HepG2 (cell line): ENCODE data around the gene TMEM38B. TPM values are rescaled to one million over a fixed set of nuclear protein-coding genes. Genes with fewer than 3 reads are reported as not detected.
A peak's percentile ranks its signal among the peaks of the same experiment; 100 is the strongest.

Experiments
- ATAC-seq: fragments of 200-7000 bp; cut with Tn5 transposase; 3 replicates; pipeline ENCODE4 v1.9.1; 2020; ENCODE audit warnings: mild to moderate bottlenecking, moderate library complexity
- BruUV-seq: library from RNA; stranded (reverse); fragments of 400-500 nt; replicated peaks from 2 replicates; lab custom pipeline; 2021; lab: Mats Ljungman, UMichigan
- CTCF ChIA-PET: fragments of 300-600 bp; formaldehyde crosslinking; extraction: SDS; loops from one replicate; lab custom pipeline; 2021; ENCODE audit warnings: low total read pairs, inconsistent platforms, low intra/inter-chr PET ratio; lab: Yijun Ruan, JAX
- POLR2A ChIA-PET: fragments of 350-600 bp; sonication (Branson Sonifier 250); formaldehyde crosslinking; loops from one replicate; lab custom pipeline; 2020; ENCODE audit warnings: antibody characterized with exemption, inconsistent platforms; lab: Yijun Ruan, JAX
- DNase-seq: peaks from one replicate; pipeline ENCODE4 v3.0.0-alpha.2; 2015; ENCODE audit warnings: low spot score
- FAIRE-seq: peaks from 3 replicates; lab custom pipeline; 2011; peaks lifted over from hg19 to GRCh38; lab: Jason Lieb, UNC
- H2AFZ ChIP-seq: one replicate; pipeline ENCODE4 v1.6.1; 2011; ENCODE audit warnings: low read length, inconsistent platforms
- H3K27ac ChIP-seq: fragments of 300-600 bp; 3 replicates; pipeline ENCODE4 v1.8.0; 2011; ENCODE audit warnings: mixed run types, mild to moderate bottlenecking, mixed read lengths, low read length, inconsistent platforms; ENCODE audit not compliant: insufficient read depth; ENCODE audit errors: extremely low read length
- H3K27me3 ChIP-seq, 2 experiments: fragments of 200-600 bp in 1 of 2; 2 replicates in 1 of 2; 3 replicates in 1 of 2; pipeline versions ENCODE4 v1.6.0 to v1.8.0; 2011; ENCODE audit warnings: low read length in 2 of 2, mild to moderate bottlenecking in 2 of 2, moderate library complexity in 2 of 2, inconsistent platforms in 1 of 2; ENCODE audit not compliant: insufficient read depth in 2 of 2, control insufficient read depth in 1 of 2
- H3K36me3 ChIP-seq, 2 experiments: fragments of 200-600 bp in 1 of 2; replicated peaks in 1 of 2; 2 replicates in 1 of 2; 3 replicates in 1 of 2; pipeline versions ENCODE4 v1.5.1 to v1.8.0; 2011; ENCODE audit warnings: low read length in 2 of 2, inconsistent platforms in 1 of 2; ENCODE audit not compliant: insufficient read depth in 2 of 2, control insufficient read depth in 1 of 2
- H3K4me1 ChIP-seq: 2 replicates; pipeline ENCODE4 v1.5.1; 2012; ENCODE audit warnings: low read length, inconsistent platforms; ENCODE audit not compliant: insufficient read depth
- H3K4me2 ChIP-seq: 2 replicates; pipeline ENCODE4 v1.6.0; 2011; ENCODE audit warnings: low read depth, low read length, inconsistent platforms
- H3K4me3 ChIP-seq, 3 experiments: fragments of 200-600 bp in 1 of 3; sonication (generic), shearing (Covaris generic) in 1 of 3; replicated peaks in 1 of 3; 2 replicates each; pipeline ENCODE4 v1.5.1; 2011 to 2016; ENCODE audit warnings: low read length in 3 of 3, inconsistent platforms in 2 of 3, low read depth in 2 of 3, mild to moderate bottlenecking in 2 of 3, control low read depth in 1 of 3, mixed read lengths in 1 of 3; ENCODE audit not compliant: insufficient read depth in 1 of 3
- H3K79me2 ChIP-seq: one replicate; pipeline ENCODE4 v1.6.1; 2011; ENCODE audit warnings: low read length, inconsistent platforms; ENCODE audit not compliant: insufficient read depth
- H3K9ac ChIP-seq: 2 replicates; pipeline ENCODE4 v1.6.0; 2011; ENCODE audit warnings: mild to moderate bottlenecking, low read depth, low read length, inconsistent platforms; ENCODE audit not compliant: insufficient read depth
- H3K9me3 ChIP-seq: 2 replicates; pipeline ENCODE4 v1.5.1; 2012; ENCODE audit warnings: mild to moderate bottlenecking, low read length
- H4K20me1 ChIP-seq: 2 replicates; pipeline ENCODE4 v1.6.0; 2011; ENCODE audit warnings: inconsistent platforms, mild to moderate bottlenecking, low read length, moderate library complexity; ENCODE audit not compliant: insufficient read depth
- ARHGAP35 ChIP-seq: sonication (generic); formaldehyde crosslinking; IDR thresholded peaks from 2 replicates; pipeline ENCODE4 v1.9.0; 2022; ENCODE audit warnings: mild to moderate bottlenecking, inconsistent platforms, moderate library complexity, missing genetic modification reagents, borderline replicate concordance
- ARID4A ChIP-seq: sonication (generic); formaldehyde crosslinking; IDR thresholded peaks from 2 replicates; pipeline ENCODE4 v1.5.0; 2020; ENCODE audit warnings: mild to moderate bottlenecking, missing genetic modification reagents, borderline replicate concordance
- BATF2 ChIP-seq: sonication (generic); formaldehyde crosslinking; IDR thresholded peaks from 2 replicates; pipeline ENCODE4 v1.8.0; 2022; ENCODE audit warnings: mild to moderate bottlenecking, missing genetic modification reagents, moderate library complexity
- CEBPB ChIP-seq: IDR thresholded peaks from 2 replicates; pipeline ENCODE4 v1.6.1; 2011; ENCODE audit warnings: low read depth, low read length, improper control_type of control experiment, borderline replicate concordance
- CEBPG ChIP-seq: IDR thresholded peaks from 2 replicates; pipeline ENCODE4 v1.6.1; 2016
- DR1 ChIP-seq: sonication (generic); formaldehyde crosslinking; IDR thresholded peaks from 2 replicates; pipeline ENCODE4 v1.8.0; 2021; ENCODE audit warnings: mild to moderate bottlenecking, missing genetic modification reagents, inconsistent platforms
- EEA1 ChIP-seq: sonication (generic); formaldehyde crosslinking; IDR thresholded peaks from 2 replicates; pipeline ENCODE4 v1.5.1; 2020; ENCODE audit warnings: mild to moderate bottlenecking, missing genetic modification reagents, borderline replicate concordance
- FOXA3 ChIP-seq: IDR thresholded peaks from 2 replicates; pipeline ENCODE4 v1.6.1; 2016; ENCODE audit warnings: missing genetic modification reagents, missing compliant biosample characterization
- GATA4 ChIP-seq: sonication (generic); IDR thresholded peaks from 2 replicates; pipeline ENCODE4 v1.6.1; 2016; ENCODE audit warnings: antibody characterized with exemption, low read depth, borderline replicate concordance
- KDM6A ChIP-seq: IDR thresholded peaks from 2 replicates; pipeline ENCODE4 v1.6.1; 2016; ENCODE audit warnings: low read depth
- PRDM4 ChIP-seq: sonication (generic); formaldehyde crosslinking; IDR thresholded peaks from 2 replicates; pipeline ENCODE4 v1.9.0; 2021; ENCODE audit warnings: missing genetic modification reagents, borderline replicate concordance
- SMAD3 ChIP-seq: sonication (generic); formaldehyde crosslinking; IDR thresholded peaks from 2 replicates; pipeline ENCODE4 v1.4.0; 2020; ENCODE audit warnings: missing genetic modification reagents
- SNRNP70 ChIP-seq: fragments of 200-400 bp; formaldehyde crosslinking; IDR thresholded peaks from 2 replicates; pipeline ENCODE4 v1.6.1; 2017; ENCODE audit warnings: mild to moderate bottlenecking, low read depth, low read length, moderate library complexity
- SPEN ChIP-seq: sonication (generic); formaldehyde crosslinking; IDR thresholded peaks from 2 replicates; pipeline ENCODE4 v1.5.1; 2020; ENCODE audit warnings: low read depth, mild to moderate bottlenecking, missing genetic modification reagents
- ZFP36L1 ChIP-seq: sonication (generic); formaldehyde crosslinking; IDR thresholded peaks from 2 replicates; pipeline ENCODE4 v1.8.0; 2022; ENCODE audit warnings: mild to moderate bottlenecking, missing genetic modification reagents, moderate library complexity
- ZNF101 ChIP-seq: sonication (generic); formaldehyde crosslinking; IDR thresholded peaks from 2 replicates; pipeline ENCODE4 v1.4.0; 2020; ENCODE audit warnings: mild to moderate bottlenecking, low read depth, missing genetic modification reagents, borderline replicate concordance
- ZNF780A ChIP-seq: sonication (generic); formaldehyde crosslinking; IDR thresholded peaks from 2 replicates; pipeline ENCODE4 v1.8.0; 2022; ENCODE audit warnings: mild to moderate bottlenecking, missing genetic modification reagents, moderate library complexity
- WGBS: methylation state at CpG from one replicate; pipeline ENCODE4 v1.1.6; 2017; ENCODE audit warnings: low lambda C conversion rate; 5-methylcytosine and 5-hydroxymethylcytosine counted together
- in situ Hi-C: cut with HindIII; loops from 2 replicates; pipeline ENCODE4 v1.10.0; 2017; ENCODE audit warnings: low pct_unique_long_range_greater_than_20kb; ENCODE audit not compliant: extremely low pct_ligation_motif_present
- intact Hi-C: fragments of 100-400 bp; cut with micrococcal nuclease; formaldehyde crosslinking; loops from one replicate; pipeline ENCODE4 v1.10.0; 2022; ENCODE audit not compliant: unreplicated experiment
- polyA plus RNA-seq, 8 experiments: library from polyadenylated mRNA; depleted of rRNA in 3 of 8; stranded (reverse) in 7 of 8; unstranded in 1 of 8; fragments of >200 nt; fragmentation: Illumina TruSeq in 4 of 8; extraction: Trizol in 4 of 8; gene quantifications; 2 replicates each; pipeline versions ENCODE4 v1.2.1 to v1.2.3, GENCODE V29; 2011 to 2016; ENCODE audit warnings: low read depth in 4 of 8, missing spikeins in 1 of 8, mixed read lengths in 1 of 8; ENCODE audit not compliant: insufficient read depth in 1 of 8
- total RNA-seq, 5 experiments: library from RNA; depleted of rRNA; stranded (reverse); fragments of >200 nt; fragmentation: Illumina TruSeq; extraction: Trizol; gene quantifications; 2 replicates each; pipeline ENCODE4 v1.2.3, GENCODE V29; 2016; ENCODE audit warnings: low read depth in 1 of 5

Gene TMEM38B
- total and polyA plus RNA-seq, 2 of the 13 experiments (the other 11 are each of a cell fraction or from before 2014, with no cell fraction given): 13.4 to 32.4 TPM

- no peak for FAIRE-seq
- no peak overlapping the region for H3K27ac ChIP-seq
- WGBS: 26% methylated on average over 1 of the region's 1 CpG
- TF ChIP-seq PRDM4 (CRISPR knock-in tag) (no peak), SMAD3 (CRISPR knock-in tag) (no peak), ZNF780A (no peak), ZFP36L1 (CRISPR knock-in tag) (no peak), FOXA3 (CRISPR knock-in tag) (no peak), EEA1 (CRISPR knock-in tag) (no peak), ARHGAP35 (CRISPR knock-in tag) (no peak), SPEN (CRISPR knock-in tag) (no peak), GATA4 (no peak), CEBPG (CRISPR knock-in tag) (0 out of 2 replicates have a peak, but pooled peaks have one; percentile 32), DR1 (CRISPR knock-in tag) (no peak), ZNF101 (CRISPR knock-in tag) (no peak), KDM6A (CRISPR knock-in tag) (no peak), SNRNP70 (no peak), CEBPB (peak; percentile 77), ARID4A (CRISPR knock-in tag) (no peak), BATF2 (CRISPR knock-in tag) (no peak)
- no peak overlapping the region for H3K4me3 ChIP-seq
- peaks cover 0 to 4% of the 10 kb centered on the region in 2 experiments; a peak in 1 of 5 replicates for H3K36me3 ChIP-seq
- no TSS peak for BruUV-seq
- DNase-seq: no peak
- H3K27me3 ChIP-seq: no peaks in the 10 kb centered on the region
- H3K9ac ChIP-seq: no peak overlapping the region
- in situ Hi-C loops (loop anchor here (10.0 kb wide), 1 partner anchor 107 kb away; no protein-coding TSS in a partner anchor), intact Hi-C loops (no loop called here)
- no peaks in the 10 kb centered on the region for H3K79me2 ChIP-seq
- POLR2A ChIA-PET: no interaction called here
- CTCF ChIA-PET: no interaction called here
- ATAC-seq: no peak
- H3K9me3 ChIP-seq: no peaks in the 10 kb centered on the region
- no peak overlapping the region for H2AFZ ChIP-seq
- H3K4me2 ChIP-seq: no peak overlapping the region
- no peaks in the 10 kb centered on the region for H3K4me1 ChIP-seq
- H4K20me1 ChIP-seq: no peaks in the 10 kb centered on the region
Observed at GRCh38 chr9:105712297-105712696, 18.0 kb downstream of the TMEM38B start.
